Measurements from ENCODE around the gene MNAT1.

Gene MNAT1

GRCh38 chr14:60904381-60904780 lies 169.8 kb downstream of the MNAT1 start:
- TF ChIP-seq SPI1 (IDR thresholded peaks at IDR 0.05; ENCODE audit: low read depth, low read length) (no peak), PAX5 (IDR thresholded peaks at IDR 0.05; ENCODE audit: insufficient read depth, low read length, severe bottlenecking) (no peak), POLR2A (IDR thresholded peaks at IDR 0.05; ENCODE audit: low read depth, low read length) (no peak), TAF1 (IDR thresholded peaks at IDR 0.05; ENCODE audit: low read depth, low read length) (no peak), POU2F2 (IDR thresholded peaks at IDR 0.05; ENCODE audit: low read depth, low read length) (no peak), POLR2AphosphoS5 (IDR thresholded peaks at IDR 0.05; ENCODE audit: low read depth, low read length) (no peak)
- FAIRE-seq (no peak), DNase-seq (ENCODE audit: insufficient read length, low spot score) (no peak)

DNA sequence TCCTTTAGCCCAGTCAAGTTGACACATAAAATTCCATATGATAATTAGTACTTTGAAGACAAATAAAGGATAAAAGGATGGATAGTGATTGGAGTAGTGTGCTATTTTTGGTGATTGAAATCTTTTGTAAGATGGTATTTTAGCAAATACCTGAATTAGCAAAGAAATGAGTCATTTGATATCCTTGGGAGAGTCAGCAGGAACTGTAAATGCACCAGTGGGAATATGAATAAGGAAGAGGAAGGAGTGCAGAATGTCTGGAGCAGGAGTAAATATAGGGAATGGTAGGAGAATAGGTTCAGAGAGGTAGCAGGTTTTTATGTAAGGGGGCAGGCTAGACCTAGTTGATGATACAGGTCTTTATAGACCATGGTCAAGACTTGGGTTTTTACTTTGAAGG lies 171.4 kb downstream of the MNAT1 start:
- TF ChIP-seq POU2F2 (IDR thresholded peaks at IDR 0.05; ENCODE audit: low read depth, low read length): no peak
- no peak for TF ChIP-seq PAX5 (IDR thresholded peaks at IDR 0.05; ENCODE audit: insufficient read depth, low read length, severe bottlenecking)
- TF ChIP-seq POLR2A (IDR thresholded peaks at IDR 0.05; ENCODE audit: low read depth, low read length): no peak
- no peak for TF ChIP-seq POLR2AphosphoS5 (IDR thresholded peaks at IDR 0.05; ENCODE audit: low read depth, low read length)
- TF ChIP-seq SPI1 (IDR thresholded peaks at IDR 0.05; ENCODE audit: low read depth, low read length): no peak
- no peak for TF ChIP-seq TAF1 (IDR thresholded peaks at IDR 0.05; ENCODE audit: low read depth, low read length)
- DNase-seq (ENCODE audit: insufficient read length, low spot score): no peak
- FAIRE-seq: no peak

DNA sequence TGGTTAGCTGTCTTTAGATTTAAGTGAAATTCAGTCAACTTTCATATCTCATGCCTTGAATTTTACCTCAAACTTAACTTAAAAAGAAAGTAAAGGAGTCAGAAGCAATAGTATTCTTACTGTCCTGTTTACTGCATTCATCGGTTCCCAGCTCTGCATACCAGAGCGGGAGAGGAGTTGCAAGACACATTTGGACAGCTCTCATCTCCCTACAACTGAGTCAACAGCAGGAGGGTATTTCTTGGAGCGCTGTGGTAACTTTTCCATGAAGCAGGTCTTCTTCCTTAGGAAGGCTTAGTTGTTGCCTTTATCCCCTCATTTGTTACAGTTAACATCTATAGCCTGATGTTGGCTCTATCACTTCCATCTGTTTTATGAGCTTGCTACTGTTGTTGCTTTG lies 181.2 kb downstream of the MNAT1 start:
- TF ChIP-seq SPI1 (IDR thresholded peaks at IDR 0.05; ENCODE audit: low read depth, low read length) (no peak), PAX5 (IDR thresholded peaks at IDR 0.05; ENCODE audit: insufficient read depth, low read length, severe bottlenecking) (no peak), TAF1 (IDR thresholded peaks at IDR 0.05; ENCODE audit: low read depth, low read length) (no peak), POLR2AphosphoS5 (IDR thresholded peaks at IDR 0.05; ENCODE audit: low read depth, low read length) (no peak), POLR2A (IDR thresholded peaks at IDR 0.05; ENCODE audit: low read depth, low read length) (no peak), POU2F2 (IDR thresholded peaks at IDR 0.05; ENCODE audit: low read depth, low read length) (no peak)
- DNase-seq (ENCODE audit: insufficient read length, low spot score) (no peak), FAIRE-seq (no peak)

GRCh38 chr14:60922050-60922449 lies 187.5 kb downstream of the MNAT1 start:
- FAIRE-seq (no peak), DNase-seq (ENCODE audit: insufficient read length, low spot score) (no peak)
- TF ChIP-seq TAF1 (IDR thresholded peaks at IDR 0.05; ENCODE audit: low read depth, low read length) (no peak), POU2F2 (IDR thresholded peaks at IDR 0.05; ENCODE audit: low read depth, low read length) (no peak), SPI1 (IDR thresholded peaks at IDR 0.05; ENCODE audit: low read depth, low read length) (no peak)

GRCh38 chr14:60925286-60925685 lies 190.7 kb downstream of the MNAT1 start:
- DNase-seq (ENCODE audit: insufficient read length, low spot score) (no peak), FAIRE-seq (no peak)
- no peak for TF ChIP-seq SPI1 (IDR thresholded peaks at IDR 0.05; ENCODE audit: low read depth, low read length)
- no peak for TF ChIP-seq POU2F2 (IDR thresholded peaks at IDR 0.05; ENCODE audit: low read depth, low read length)
- TF ChIP-seq TAF1 (IDR thresholded peaks at IDR 0.05; ENCODE audit: low read depth, low read length): no peak
- no peak for TF ChIP-seq POLR2A (IDR thresholded peaks at IDR 0.05; ENCODE audit: low read depth, low read length)
- no peak for TF ChIP-seq POLR2AphosphoS5 (IDR thresholded peaks at IDR 0.05; ENCODE audit: low read depth, low read length)
- TF ChIP-seq PAX5 (IDR thresholded peaks at IDR 0.05; ENCODE audit: insufficient read depth, low read length, severe bottlenecking): no peak

- DNase-seq (ENCODE audit: insufficient read length, low spot score): peak; percentile 9
- peak; percentile 88 for FAIRE-seq
- TF ChIP-seq SPI1 (IDR thresholded peaks at IDR 0.05; ENCODE audit: low read depth, low read length) (peak; percentile 21; the same call in 1 of the 2 replicates), TAF1 (IDR thresholded peaks at IDR 0.05; ENCODE audit: low read depth, low read length) (no peak)
Measured at GRCh38 chr14:60926002-60926401, 191.4 kb downstream of the MNAT1 start.

- no peak for DNase-seq (ENCODE audit: insufficient read length, low spot score)
- no peak for FAIRE-seq
- TF ChIP-seq PAX5 (IDR thresholded peaks at IDR 0.05; ENCODE audit: insufficient read depth, low read length, severe bottlenecking) (no peak), POLR2AphosphoS5 (IDR thresholded peaks at IDR 0.05; ENCODE audit: low read depth, low read length) (no peak), POLR2A (IDR thresholded peaks at IDR 0.05; ENCODE audit: low read depth, low read length) (no peak), POU2F2 (IDR thresholded peaks at IDR 0.05; ENCODE audit: low read depth, low read length) (no peak), TAF1 (IDR thresholded peaks at IDR 0.05; ENCODE audit: low read depth, low read length) (no peak), SPI1 (IDR thresholded peaks at IDR 0.05; ENCODE audit: low read depth, low read length) (no peak)
Measured at GRCh38 chr14:60931218-60931617, 196.7 kb downstream of the MNAT1 start.

DNA sequence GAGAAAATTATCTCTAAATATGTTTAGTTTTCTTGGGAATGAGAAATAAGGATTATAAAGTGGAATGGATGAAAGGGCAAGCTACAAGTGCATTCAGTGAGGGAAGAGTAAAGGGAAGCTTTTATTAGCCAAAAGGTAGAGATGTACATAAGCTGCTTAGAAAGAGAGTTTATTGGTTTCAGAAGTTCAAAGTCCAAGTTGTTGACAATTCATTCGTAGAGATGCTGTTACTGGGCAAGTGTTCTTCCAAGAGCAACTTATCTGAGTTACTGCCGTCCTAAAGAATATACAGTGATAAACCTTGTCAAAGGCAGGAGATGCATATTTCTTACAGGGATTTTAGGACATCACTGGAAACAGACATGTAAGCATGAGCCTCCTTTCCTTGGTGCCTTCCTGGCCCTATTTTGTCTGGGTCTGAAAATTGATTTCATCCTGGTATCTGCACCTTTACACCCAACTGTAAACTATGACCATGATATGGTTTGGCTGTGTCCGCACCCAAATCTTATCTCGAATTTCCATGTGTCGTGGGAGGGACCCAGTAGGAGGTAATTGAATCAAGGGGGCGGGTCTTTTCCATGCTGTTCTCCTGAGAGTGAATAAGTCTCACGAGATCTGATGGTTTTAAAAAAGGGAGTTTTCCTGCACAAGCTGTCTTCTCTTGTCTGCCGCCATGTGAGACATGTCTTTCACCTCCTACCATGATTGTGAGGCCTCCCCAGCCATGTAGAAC lies 199.5 kb downstream of the MNAT1 start:
- DNase-seq (ENCODE audit: insufficient read length, low spot score) (no peak), FAIRE-seq (no peak)
- TF ChIP-seq POU2F2 (IDR thresholded peaks at IDR 0.05; ENCODE audit: low read depth, low read length): no peak
- TF ChIP-seq POLR2A (IDR thresholded peaks at IDR 0.05; ENCODE audit: low read depth, low read length): no peak
- TF ChIP-seq PAX5 (IDR thresholded peaks at IDR 0.05; ENCODE audit: insufficient read depth, low read length, severe bottlenecking): no peak
- TF ChIP-seq TAF1 (IDR thresholded peaks at IDR 0.05; ENCODE audit: low read depth, low read length): no peak
- TF ChIP-seq SPI1 (IDR thresholded peaks at IDR 0.05; ENCODE audit: low read depth, low read length): no peak
- no peak for TF ChIP-seq POLR2AphosphoS5 (IDR thresholded peaks at IDR 0.05; ENCODE audit: low read depth, low read length)

DNA sequence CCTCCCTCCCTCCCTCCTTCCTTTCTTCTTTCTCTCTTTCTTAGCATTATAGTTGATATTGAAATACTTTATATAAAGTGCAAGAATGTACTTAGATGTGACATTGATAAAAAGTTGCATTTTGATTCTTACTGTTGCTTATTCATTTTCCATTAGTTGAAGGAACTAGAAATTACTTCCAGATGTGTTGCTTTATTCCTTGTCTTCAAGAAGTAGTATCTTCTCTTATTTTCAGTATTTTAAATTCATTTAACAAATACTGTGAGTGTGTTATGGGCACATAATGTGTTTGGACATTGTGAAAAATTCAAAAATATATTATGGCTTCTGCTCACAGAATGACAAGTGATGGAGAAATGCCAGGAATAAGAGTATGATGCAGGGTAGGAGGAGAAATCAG lies 200.8 kb downstream of the MNAT1 start:
- no peak for FAIRE-seq
- DNase-seq (ENCODE audit: insufficient read length, low spot score): no peak

DNA sequence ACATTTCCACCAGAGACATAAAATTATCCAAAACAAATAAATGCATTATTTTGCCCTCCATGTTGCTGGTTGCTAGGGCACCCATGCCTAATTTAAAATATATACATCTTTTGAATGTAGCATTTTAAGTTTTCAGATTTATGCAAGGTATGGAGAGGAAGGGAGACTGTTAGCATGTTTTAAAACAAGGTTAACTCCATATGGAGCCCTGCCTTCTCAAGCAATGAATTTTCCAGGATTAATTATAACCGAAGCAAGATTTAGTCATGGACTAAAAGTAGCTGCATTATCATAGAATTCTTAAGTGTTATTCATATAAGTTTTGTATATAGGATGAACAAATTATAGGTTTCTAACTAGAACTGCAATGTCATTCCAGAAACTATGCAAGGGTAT lies 209.1 kb downstream of the MNAT1 start:
- no peak for DNase-seq (ENCODE audit: insufficient read length, low spot score)
- no peak for FAIRE-seq
- no peak for TF ChIP-seq POLR2AphosphoS5 (IDR thresholded peaks at IDR 0.05; ENCODE audit: low read depth, low read length)
- TF ChIP-seq SPI1 (IDR thresholded peaks at IDR 0.05; ENCODE audit: low read depth, low read length): no peak
- TF ChIP-seq POU2F2 (IDR thresholded peaks at IDR 0.05; ENCODE audit: low read depth, low read length): no peak
- no peak for TF ChIP-seq POLR2A (IDR thresholded peaks at IDR 0.05; ENCODE audit: low read depth, low read length)
- TF ChIP-seq PAX5 (IDR thresholded peaks at IDR 0.05; ENCODE audit: insufficient read depth, low read length, severe bottlenecking): no peak
- TF ChIP-seq TAF1 (IDR thresholded peaks at IDR 0.05; ENCODE audit: low read depth, low read length): no peak

More for the DNA sequence above, 200.8 kb downstream of the MNAT1 start:
- no peak for TF ChIP-seq POLR2AphosphoS5 (IDR thresholded peaks at IDR 0.05; ENCODE audit: low read depth, low read length)
- TF ChIP-seq PAX5 (IDR thresholded peaks at IDR 0.05; ENCODE audit: insufficient read depth, low read length, severe bottlenecking): no peak
- no peak for TF ChIP-seq POU2F2 (IDR thresholded peaks at IDR 0.05; ENCODE audit: low read depth, low read length)
- TF ChIP-seq TAF1 (IDR thresholded peaks at IDR 0.05; ENCODE audit: low read depth, low read length): no peak
- no peak for TF ChIP-seq SPI1 (IDR thresholded peaks at IDR 0.05; ENCODE audit: low read depth, low read length)
- no peak for TF ChIP-seq POLR2A (IDR thresholded peaks at IDR 0.05; ENCODE audit: low read depth, low read length)

Measured in GM12891 (cell line).